ENCODE results near the gene CLNK.

DNA sequence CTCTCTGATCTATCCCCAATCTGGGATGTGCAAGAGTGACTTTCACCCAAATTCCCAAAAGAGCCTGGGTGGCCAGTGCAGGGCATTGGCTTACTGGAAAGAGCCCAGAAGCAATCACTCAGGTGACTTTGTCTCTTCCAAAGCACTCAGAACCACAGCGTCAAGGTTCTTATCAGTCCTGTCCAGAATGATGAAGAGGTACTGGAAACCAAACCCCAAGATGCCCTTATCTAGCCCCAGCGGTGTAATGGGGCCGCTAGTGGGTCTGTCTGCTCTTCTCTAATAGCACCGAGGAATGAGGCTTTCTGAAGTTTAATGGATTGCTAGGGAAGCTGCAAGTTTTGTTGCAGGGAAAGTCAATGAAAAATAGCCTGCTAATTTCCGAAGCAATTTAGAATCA is 21.6 kb downstream of the CLNK start:
- TF ChIP-seq, protein P1, sequence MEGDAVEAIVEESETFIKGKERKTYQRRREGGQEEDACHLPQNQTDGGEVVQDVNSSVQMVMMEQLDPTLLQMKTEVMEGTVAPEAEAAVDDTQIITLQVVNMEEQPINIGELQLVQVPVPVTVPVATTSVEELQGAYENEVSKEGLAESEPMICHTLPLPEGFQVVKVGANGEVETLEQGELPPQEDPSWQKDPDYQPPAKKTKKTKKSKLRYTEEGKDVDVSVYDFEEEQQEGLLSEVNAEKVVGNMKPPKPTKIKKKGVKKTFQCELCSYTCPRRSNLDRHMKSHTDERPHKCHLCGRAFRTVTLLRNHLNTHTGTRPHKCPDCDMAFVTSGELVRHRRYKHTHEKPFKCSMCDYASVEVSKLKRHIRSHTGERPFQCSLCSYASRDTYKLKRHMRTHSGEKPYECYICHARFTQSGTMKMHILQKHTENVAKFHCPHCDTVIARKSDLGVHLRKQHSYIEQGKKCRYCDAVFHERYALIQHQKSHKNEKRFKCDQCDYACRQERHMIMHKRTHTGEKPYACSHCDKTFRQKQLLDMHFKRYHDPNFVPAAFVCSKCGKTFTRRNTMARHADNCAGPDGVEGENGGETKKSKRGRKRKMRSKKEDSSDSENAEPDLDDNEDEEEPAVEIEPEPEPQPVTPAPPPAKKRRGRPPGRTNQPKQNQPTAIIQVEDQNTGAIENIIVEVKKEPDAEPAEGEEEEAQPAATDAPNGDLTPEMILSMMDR (IDR thresholded peaks at IDR 0.05): no peak
- TF ChIP-seq POLR2A (IDR thresholded peaks at IDR 0.05): no peak
